B cell (primary cell): ENCODE data around the gene ERC2. TPM values are rescaled to one million over a fixed set of nuclear protein-coding genes. Genes with fewer than 3 reads are reported as not detected.

Experiments
- ATAC-seq: fragments of 200-7000 bp; cut with Tn5 transposase; one replicate; pipeline ENCODE4 v1.10.0; 2021; ENCODE audit warnings: low read depth, mild to moderate bottlenecking, moderate number of reproducible peaks, moderate library complexity
- CTCF ChIA-PET: fragments of 350-600 bp; sonication (Branson Sonifier 250); formaldehyde crosslinking; loops from one replicate; lab custom pipeline; 2021; ENCODE audit warnings: antibody characterized with exemption, inconsistent platforms; lab: Charles Lee
- POLR2A ChIA-PET: fragments of 350-600 bp; sonication (Branson Sonifier 250); formaldehyde crosslinking; loops from one replicate; lab custom pipeline; 2021; ENCODE audit warnings: antibody characterized with exemption; lab: Charles Lee
- DNase-seq: peaks from one replicate; pipeline ENCODE4 v3.0.0; 2013
- H2AFZ ChIP-seq: 2 replicates; pipeline ENCODE4 v1.6.1; 2012; ENCODE audit warnings: mild to moderate bottlenecking, low read depth, low read length; ENCODE audit not compliant: insufficient read depth, poor library complexity, severe bottlenecking
- H3K27ac ChIP-seq, 2 donors: 1 replicate in 1 of 2; 2 replicates in 1 of 2; pipeline ENCODE4 v1.5.1; 2012 to 2013; ENCODE audit warnings: low read length in 2 of 2, mild to moderate bottlenecking in 2 of 2, moderate library complexity in 1 of 2
- H3K27me3 ChIP-seq, 4 experiments: fragments of 200-600 bp in 1 of 4; sonication (generic) in 1 of 4; replicated peaks in 1 of 4; 1 replicate in 2 of 4; 2 replicates in 2 of 4; pipeline versions ENCODE4 v1.6.1 to v1.7.0; 2013 to 2016; ENCODE audit warnings: low read length in 3 of 4, mild to moderate bottlenecking in 2 of 4, mixed read lengths in 1 of 4, moderate library complexity in 1 of 4; ENCODE audit not compliant: insufficient read depth in 4 of 4, control insufficient read depth in 3 of 4; ENCODE audit errors: control extremely low read depth in 1 of 4
- H3K36me3 ChIP-seq, 2 experiments: replicated peaks in 1 of 2; 1 replicate in 1 of 2; 2 replicates in 1 of 2; pipeline versions ENCODE4 v1.6.1 to v1.7.1; 2013; ENCODE audit warnings: low read length in 1 of 2; ENCODE audit not compliant: insufficient read depth in 2 of 2, control insufficient read depth in 1 of 2; ENCODE audit errors: control extremely low read depth in 1 of 2, extremely low read depth in 1 of 2
- H3K4me1 ChIP-seq, 2 donors: fragments of 200-600 bp in 1 of 2; sonication (generic) in 1 of 2; 1 replicate in 1 of 2; 2 replicates in 1 of 2; pipeline versions ENCODE4 v1.5.1 to v1.6.1; 2013 to 2017; ENCODE audit warnings: low read length in 2 of 2; ENCODE audit not compliant: control insufficient read depth in 2 of 2, insufficient read depth in 2 of 2
- H3K4me2 ChIP-seq: replicated peaks from 2 replicates; pipeline ENCODE3; 2012; ENCODE audit warnings: mild to moderate bottlenecking, low read depth, low read length; ENCODE audit not compliant: poor library complexity, severe bottlenecking
- H3K4me3 ChIP-seq, 5 experiments: fragments of 200-600 bp in 1 of 5; sonication (generic) in 1 of 5; 1 replicate in 3 of 5; 2 replicates in 2 of 5; pipeline versions ENCODE4 v1.5.1 to v1.7.0; 2011 to 2016; ENCODE audit warnings: low read length in 4 of 5, mild to moderate bottlenecking in 4 of 5, low read depth in 2 of 5, control low read depth in 1 of 5, moderate library complexity in 1 of 5; ENCODE audit not compliant: insufficient read depth in 1 of 5; ENCODE audit errors: control extremely low read depth in 1 of 5, extremely low read depth in 1 of 5
- H3K79me2 ChIP-seq: fragments of 200-600 bp; sonication (generic); one replicate; pipeline ENCODE4 v1.6.0; 2016; ENCODE audit warnings: low read length; ENCODE audit not compliant: control insufficient read depth, insufficient read depth
- H3K9ac ChIP-seq: fragments of 200-600 bp; sonication (generic); 2 replicates; pipeline ENCODE4 v1.6.1; 2017; ENCODE audit warnings: mild to moderate bottlenecking, low read length, moderate library complexity
- H3K9me3 ChIP-seq, 3 donors: one replicate each; pipeline versions ENCODE4 v1.6.1 to v1.7.1; 2013; ENCODE audit warnings: low read length in 2 of 3; ENCODE audit not compliant: control insufficient read depth in 2 of 3, insufficient read depth in 1 of 3; ENCODE audit errors: control extremely low read depth in 1 of 3
- H4K20me1 ChIP-seq: 2 replicates; pipeline ENCODE4 v1.6.0; 2012; ENCODE audit warnings: mild to moderate bottlenecking, low read length; ENCODE audit not compliant: insufficient read depth, control insufficient read depth, poor library complexity, severe bottlenecking
- H3K27ac Mint-ChIP-seq: one replicate; pipeline ENCODE4 v1.8.0; 2021; ENCODE audit warnings: mixed read lengths
- H3K27me3 Mint-ChIP-seq: one replicate; pipeline ENCODE4 v1.8.0; 2021; ENCODE audit warnings: mixed read lengths
- H3K4me1 Mint-ChIP-seq: one replicate; pipeline ENCODE4 v1.8.0; 2021; ENCODE audit warnings: mixed read lengths
- H3K4me3 Mint-ChIP-seq: one replicate; pipeline ENCODE4 v1.8.0; 2021; ENCODE audit warnings: mixed read lengths
- H3K9me3 Mint-ChIP-seq: one replicate; pipeline ENCODE4 v1.8.0; 2022; ENCODE audit warnings: mixed read lengths; ENCODE audit not compliant: insufficient read depth
- CTCF ChIP-seq: fragments of 200-600 bp; IDR thresholded peaks from one replicate; pipeline ENCODE4 v1.8.0; 2022; ENCODE audit warnings: antibody characterized with exemption, mild to moderate bottlenecking
- EZH2 ChIP-seq: IDR thresholded peaks from 2 replicates; pipeline ENCODE4 v1.6.1; 2012; ENCODE audit warnings: borderline replicate concordance, low read depth, mild to moderate bottlenecking, moderate library complexity, low read length; ENCODE audit not compliant: insufficient read depth, poor library complexity, severe bottlenecking
- WGBS: methylation state at CpG from one replicate; pipeline ENCODE4 v1.1.5; 2013; ENCODE audit warnings: missing lambda C conversion rate; ENCODE audit not compliant: insufficient coverage; 5-methylcytosine and 5-hydroxymethylcytosine counted together
- intact Hi-C: fragments of 100-400 bp; cut with micrococcal nuclease; formaldehyde crosslinking; loops from one replicate; pipeline ENCODE4 v1.10.0; 2022
- polyA plus RNA-seq: library from polyadenylated mRNA; depleted of rRNA; stranded (reverse); fragments of >200 nt; gene quantifications from 2 replicates; pipeline ENCODE4 v1.2.3, GENCODE V29; 2012
- total RNA-seq, 2 donors: library from RNA; stranded (reverse); fragments of 120-200 nt in 1 of 2; gene quantifications; 1 replicate in 1 of 2; 2 replicates in 1 of 2; pipeline versions ENCODE4 v1.2.3 to v1.2.4, GENCODE V29; 2013 to 2022

Gene ERC2
- total and polyA plus RNA-seq, 2 donors (not counting 1 experiment from before 2014, with no cell fraction given) = not detected

GRCh38 chr3:55902221-55902900 lies 565.9 kb downstream of the ERC2 start:
- POLR2A ChIA-PET = no interaction called here
- H3K9me3 ChIP-seq = no peaks in the 10 kb centered on the region

More at GRCh38 chr3:55902221-55902900, 565.9 kb downstream of the ERC2 start:
- Histone ChIP-seq H2AFZ (no peak overlapping the region), H3K27me3 (no peaks in the 10 kb centered on the region), H4K20me1 (no peaks in the 10 kb centered on the region), H3K27ac (no peak overlapping the region), H3K4me1 (no peaks in the 10 kb centered on the region), H3K9ac (no peak overlapping the region), H3K79me2 (no peaks in the 10 kb centered on the region), H3K36me3 (no peaks in the 10 kb centered on the region), H3K4me2 (no peak overlapping the region), H3K4me3 (no peak overlapping the region)
- intact Hi-C loops = no loop called here
- no peaks in the 10 kb centered on the region for H3K4me1 Mint-ChIP-seq
- WGBS = 100% methylated on average over 6 of the region's 14 CpGs
- no peaks in the 10 kb centered on the region for H3K9me3 Mint-ChIP-seq
- H3K27ac Mint-ChIP-seq = no peak overlapping the region
- TF ChIP-seq CTCF (no peak), EZH2 (no peak)
- ATAC-seq (no peak), DNase-seq (no peak)
- H3K27me3 Mint-ChIP-seq = peaks cover 8% of the 10 kb centered on the region
- CTCF ChIA-PET = no interaction called here
- H3K4me3 Mint-ChIP-seq = no peak overlapping the region
